HEK293 (cell line): Measurements from ENCODE around the gene GATAD2A.

Experiments
- CTCF ChIA-PET: fragments of 350-600 bp; formaldehyde crosslinking; extraction: SDS; loops from one replicate; lab custom pipeline; 2021; ENCODE audit warnings: antibody characterized with exemption; lab: Yijun Ruan, JAX
- POLR2A ChIA-PET: fragments of 300-600 bp; formaldehyde crosslinking; extraction: SDS; loops from one replicate; lab custom pipeline; 2020; ENCODE audit warnings: antibody characterized with exemption, inconsistent platforms; lab: Yijun Ruan, JAX
- H3K27ac ChIP-seq: fragments of 200-500 bp; sonication (Bioruptor generic); 2 replicates; pipeline ENCODE4 v1.5.1; 2014; ENCODE audit warnings: low read depth, low read length, control low read depth, inconsistent platforms; ENCODE audit errors: extremely low read depth
- H3K36me3 ChIP-seq, 2 experiments: fragments of 200-500 bp in 1 of 2; sonication (Bioruptor generic) in 1 of 2; 1 replicate in 1 of 2; 2 replicates in 1 of 2; pipeline ENCODE4 v1.5.1; 2014 to 2017; ENCODE audit warnings: inconsistent platforms in 2 of 2, low read length in 2 of 2; ENCODE audit not compliant: control insufficient read depth in 2 of 2, insufficient read depth in 1 of 2
- H3K4me1 ChIP-seq: fragments of 200-500 bp; sonication (Bioruptor generic); 2 replicates; pipeline ENCODE4 v1.5.1; 2014; ENCODE audit warnings: mild to moderate bottlenecking, low read length, inconsistent platforms; ENCODE audit not compliant: control insufficient read depth, insufficient read depth
- H3K4me3 ChIP-seq: 2 replicates; pipeline ENCODE4 v1.5.1; 2011; ENCODE audit warnings: low read depth, mild to moderate bottlenecking, control low read depth, low read length, moderate library complexity
- H3K9me3 ChIP-seq: fragments of 200-500 bp; sonication (Bioruptor generic); 2 replicates; pipeline ENCODE4 v1.5.1; 2014; ENCODE audit warnings: low read depth, low read length, inconsistent platforms; ENCODE audit not compliant: control insufficient read depth, insufficient read depth
- BCL11B ChIP-seq: fragments of 450-650 bp; formaldehyde crosslinking; IDR thresholded peaks from 2 replicates; pipeline ENCODE4 v1.5.1; 2016; ENCODE audit warnings: low read depth, missing biosample characterization, missing genetic modification characterization
- HOXD13 ChIP-seq: sonication (generic); formaldehyde crosslinking; IDR thresholded peaks from 2 replicates; pipeline ENCODE4 v1.8.0; 2022; ENCODE audit warnings: missing genetic modification reagents, borderline replicate concordance
- IKZF3 ChIP-seq: fragments of 450-650 bp; IDR thresholded peaks from 2 replicates; pipeline ENCODE4 v1.5.0; 2018; ENCODE audit warnings: missing biosample characterization, mild to moderate bottlenecking, missing genetic modification characterization, moderate library complexity
- MZF1 ChIP-seq: fragments of 450-650 bp; formaldehyde crosslinking; IDR thresholded peaks from 2 replicates; pipeline ENCODE4 v1.5.1; 2017; ENCODE audit warnings: missing biosample characterization, missing genetic modification characterization, borderline replicate concordance
- PRDM10 ChIP-seq: fragments of 450-650 bp; formaldehyde crosslinking; IDR thresholded peaks from 2 replicates; pipeline ENCODE4 v1.5.1; 2016; ENCODE audit warnings: missing biosample characterization, missing genetic modification characterization
- PRDM4 ChIP-seq: fragments of 450-650 bp; formaldehyde crosslinking; IDR thresholded peaks from 2 replicates; pipeline ENCODE4 v1.5.1; 2017; ENCODE audit warnings: missing biosample characterization, missing genetic modification characterization
- SCRT2 ChIP-seq: fragments of 450-650 bp; formaldehyde crosslinking; IDR thresholded peaks from 2 replicates; pipeline ENCODE4 v1.5.1; 2016; ENCODE audit warnings: missing biosample characterization, missing genetic modification characterization
- ZBTB1 ChIP-seq: fragments of 450-650 bp; formaldehyde crosslinking; IDR thresholded peaks from 2 replicates; pipeline ENCODE4 v1.5.1; 2016; ENCODE audit warnings: missing biosample characterization, missing genetic modification characterization
- ZBTB17 ChIP-seq: fragments of 450-650 bp; formaldehyde crosslinking; IDR thresholded peaks from 2 replicates; pipeline ENCODE4 v1.5.1; 2016; ENCODE audit warnings: missing biosample characterization, missing genetic modification characterization
- ZBTB48 ChIP-seq: fragments of 450-650 bp; formaldehyde crosslinking; IDR thresholded peaks from 2 replicates; pipeline ENCODE4 v1.5.1; 2016; ENCODE audit warnings: missing biosample characterization, missing genetic modification characterization
- ZFP69B ChIP-seq: fragments of 450-650 bp; formaldehyde crosslinking; IDR thresholded peaks from 2 replicates; pipeline ENCODE4 v1.5.1; 2016; ENCODE audit warnings: missing biosample characterization, missing genetic modification characterization
- ZNF214 ChIP-seq: fragments of 450-650 bp; formaldehyde crosslinking; IDR thresholded peaks from 2 replicates; pipeline ENCODE4 v1.5.1; 2017; ENCODE audit warnings: missing biosample characterization, mild to moderate bottlenecking, missing genetic modification characterization, borderline replicate concordance
- ZNF23 ChIP-seq: fragments of 450-650 bp; formaldehyde crosslinking; IDR thresholded peaks from 2 replicates; pipeline ENCODE4 v1.5.1; 2016; ENCODE audit warnings: missing biosample characterization, missing genetic modification characterization, borderline replicate concordance
- ZNF24 ChIP-seq: fragments of 450-650 bp; formaldehyde crosslinking; IDR thresholded peaks from 2 replicates; pipeline ENCODE4 v1.5.1; 2016; ENCODE audit warnings: missing biosample characterization, missing genetic modification characterization
- ZNF266 ChIP-seq: fragments of 450-650 bp; formaldehyde crosslinking; IDR thresholded peaks from 2 replicates; pipeline ENCODE4 v1.5.1; 2016; ENCODE audit warnings: missing biosample characterization, missing genetic modification characterization, low read depth
- ZNF416 ChIP-seq: fragments of 450-650 bp; formaldehyde crosslinking; IDR thresholded peaks from 2 replicates; pipeline ENCODE4 v1.5.1; 2016; ENCODE audit warnings: missing biosample characterization, missing genetic modification characterization
- ZNF514 ChIP-seq: fragments of 450-650 bp; formaldehyde crosslinking; IDR thresholded peaks from 2 replicates; pipeline ENCODE4 v1.5.1; 2016; ENCODE audit warnings: missing biosample characterization, missing genetic modification characterization
- ZNF521 ChIP-seq: fragments of 450-650 bp; formaldehyde crosslinking; IDR thresholded peaks from 2 replicates; pipeline ENCODE4 v1.5.1; 2017; ENCODE audit warnings: missing biosample characterization, mild to moderate bottlenecking, missing genetic modification characterization
- ZNF549 ChIP-seq: fragments of 450-650 bp; IDR thresholded peaks from 2 replicates; pipeline ENCODE4 v1.5.1; 2018; ENCODE audit warnings: missing biosample characterization, missing genetic modification characterization, mild to moderate bottlenecking, inconsistent platforms, moderate library complexity
- ZNF580 ChIP-seq: fragments of 450-650 bp; formaldehyde crosslinking; IDR thresholded peaks from 2 replicates; pipeline ENCODE4 v1.5.1; 2016; ENCODE audit warnings: missing biosample characterization, missing genetic modification characterization
- ZNF600 ChIP-seq: fragments of 450-650 bp; formaldehyde crosslinking; IDR thresholded peaks from 2 replicates; pipeline ENCODE4 v1.5.1; 2016; ENCODE audit warnings: missing biosample characterization, missing genetic modification characterization
- ZNF76 ChIP-seq: fragments of 450-650 bp; formaldehyde crosslinking; IDR thresholded peaks from 2 replicates; pipeline ENCODE4; 2016; ENCODE audit warnings: low read depth, missing biosample characterization, missing genetic modification characterization, borderline replicate concordance
- ZNF777 ChIP-seq: fragments of 450-650 bp; formaldehyde crosslinking; IDR thresholded peaks from 2 replicates; pipeline ENCODE4 v1.5.1; 2017; ENCODE audit warnings: missing biosample characterization, missing genetic modification characterization, borderline replicate concordance
- ZNF785 ChIP-seq: fragments of 450-650 bp; formaldehyde crosslinking; IDR thresholded peaks from 2 replicates; pipeline ENCODE4 v1.5.1; 2016; ENCODE audit warnings: missing biosample characterization, missing genetic modification characterization
- ZNF792 ChIP-seq: fragments of 450-650 bp; formaldehyde crosslinking; IDR thresholded peaks from 2 replicates; pipeline ENCODE4 v1.5.1; 2016; ENCODE audit warnings: missing biosample characterization, missing genetic modification characterization
- ZNF837 ChIP-seq: fragments of 450-650 bp; formaldehyde crosslinking; IDR thresholded peaks from 2 replicates; pipeline ENCODE4 v1.5.1; 2016; ENCODE audit warnings: missing biosample characterization, missing genetic modification characterization
- ZSCAN23 ChIP-seq: fragments of 450-650 bp; formaldehyde crosslinking; IDR thresholded peaks from 2 replicates; pipeline ENCODE4 v1.5.1; 2016; ENCODE audit warnings: missing biosample characterization, missing genetic modification characterization

Gene GATAD2A

GRCh38 chr19:19487950-19488874 lies 82.7 kb downstream of the GATAD2A start:
- peaks cover 0 to 31% of the 10 kb centered on the region in 2 experiments; a peak in 1 of 3 replicates for H3K36me3 ChIP-seq
- peak overlapping the region; percentile 13; the same call in 1 of the 2 replicates for H3K27ac ChIP-seq
- H3K9me3 ChIP-seq: no peaks in the 10 kb centered on the region
- POLR2A ChIA-PET: interaction anchor here (0.9 to 1.6 kb wide), 2 partner anchors 83 to 103 kb away, joined by 3 to 4 read pairs; partner anchors contain the start of gene GATAD2A
- H3K4me3 ChIP-seq: no peak overlapping the region
- peaks cover 11% of the 10 kb centered on the region for H3K4me1 ChIP-seq
- TF ChIP-seq HOXD13 (no peak), ZNF23 (no peak), SCRT2 (tag by site-specific recombination) (0 out of 2 replicates have a peak, but pooled peaks have one; percentile 20), ZNF600 (tag by site-specific recombination) (peak; percentile 39), ZNF24 (peak; percentile 78), PRDM10 (peak; percentile 64), IKZF3 (tag by site-specific recombination) (peak; percentile 40; the same call in 1 of the 2 replicates), ZFP69B (tag by site-specific recombination) (no peak)
- TF ChIP-seq, all 188 proteins: peak for 5
- CTCF ChIA-PET: interaction anchor here (0.7 to 2.0 kb wide), 8 partner anchors 13 to 166 kb away, joined by 3 to 9 read pairs (median 4); no protein-coding TSS in a partner anchor

GRCh38 chr19:19488875-19489690 lies 83.6 kb downstream of the GATAD2A start:
- ChIA-PET POLR2A (interaction anchor here (2.0 kb wide), 1 partner anchor 83 kb away, joined by 10 read pairs; the partner anchor contains the start of gene GATAD2A), CTCF (interaction anchor here (0.7 to 2.7 kb wide), 15 partner anchors 27 to 321 kb away, joined by 3 to 49 read pairs (median 5); partner anchors contain the start of gene GATAD2A)
- Histone ChIP-seq H3K36me3 (peaks cover 0 to 36% of the 10 kb centered on the region in 2 experiments; a peak in 1 of 3 replicates), H3K4me3 (no peak overlapping the region; the same call in 1 of the 2 replicates), H3K9me3 (no peaks in the 10 kb centered on the region), H3K4me1 (peaks cover 11% of the 10 kb centered on the region), H3K27ac (no peak overlapping the region; the same call in 1 of the 2 replicates)
- TF ChIP-seq ZNF76: no peak
- TF ChIP-seq ZNF416 (tag by site-specific recombination): no peak
- no peak for TF ChIP-seq ZNF792 (tag by site-specific recombination)
- no peak for TF ChIP-seq ZNF521 (tag by site-specific recombination)
- TF ChIP-seq ZNF580 (tag by site-specific recombination): no peak
- no peak for TF ChIP-seq ZBTB48 (tag by site-specific recombination)
- TF ChIP-seq ZNF777 (tag by site-specific recombination): no peak
- no peak for TF ChIP-seq ZSCAN23 (tag by site-specific recombination)
- no peak for TF ChIP-seq PRDM4 (tag by site-specific recombination)
- no peak for TF ChIP-seq ZNF785 (tag by site-specific recombination)
- no peak for TF ChIP-seq BCL11B (tag by site-specific recombination)
- TF ChIP-seq ZNF549 (tag by site-specific recombination): no peak
- no peak for TF ChIP-seq ZNF837
- TF ChIP-seq ZNF266: no peak
- no peak for TF ChIP-seq ZBTB17 (tag by site-specific recombination)
- no peak for TF ChIP-seq ZNF214 (tag by site-specific recombination)
- no peak for TF ChIP-seq ZNF514 (tag by site-specific recombination)
- no peak for TF ChIP-seq ZBTB1 (tag by site-specific recombination)
- no peak for TF ChIP-seq MZF1 (tag by site-specific recombination)
